CD4-positive, alpha-beta T cell treated with Interleukin-6 for 4 hours (primary cell): Measurements from ENCODE around the gene RND1.
"Not testable (repeated sequence)": the region's sequence is repeated elsewhere in the genome, so short reads cannot be mapped to it uniquely, and the experiment has no call there.

Source experiments
- DNase-seq: peaks from one replicate; pipeline ENCODE4 v3.0.0-alpha.2; 2020; ENCODE audit warnings: mixed read lengths

The RND1 gene

GRCh38 chr12:48865281-48866051 lies at the start of gene RND1:
Gene RND1 (minus strand): TSS chr12:48865870. CDS start chr12:48865767, 103 bp downstream.
- peak; percentile 89 for DNase-seq

- DNase-seq: no peak
Measured at GRCh38 chr12:48910196-48910595, 44.5 kb upstream of the RND1 start.

GRCh38 chr12:48909698-48910097 lies 44.0 kb upstream of the RND1 start:
- not testable (repeated sequence) for DNase-seq

- no peak for DNase-seq
Measured at GRCh38 chr12:48907245-48907644, 41.6 kb upstream of the RND1 start.

GRCh38 chr12:48903982-48904411 lies 38.3 kb upstream of the RND1 start:
- peak; percentile 87 for DNase-seq

- DNase-seq: no peak
Measured at GRCh38 chr12:48903363-48903981, 37.8 kb upstream of the RND1 start.

GRCh38 chr12:48901278-48901677 lies 35.6 kb upstream of the RND1 start:
- DNase-seq: no peak

GRCh38 chr12:48899651-48900050 lies 34.0 kb upstream of the RND1 start:
- no peak for DNase-seq

GRCh38 chr12:48894271-48894670 lies 28.6 kb upstream of the RND1 start:
- no peak for DNase-seq

GRCh38 chr12:48890657-48891418 lies 25.2 kb upstream of the RND1 start:
- DNase-seq: peak; percentile 80

GRCh38 chr12:48889679-48890078 lies 24.0 kb upstream of the RND1 start:
- DNase-seq: no peak

GRCh38 chr12:48883305-48884161 lies 17.9 kb upstream of the RND1 start:
- no peak for DNase-seq

- DNase-seq: no peak
Measured at GRCh38 chr12:48882972-48883304, 17.3 kb upstream of the RND1 start.

- no peak for DNase-seq
Measured at GRCh38 chr12:48882315-48882687, 16.6 kb upstream of the RND1 start.

GRCh38 chr12:48881686-48882314 lies 16.1 kb upstream of the RND1 start:
- DNase-seq: no peak

GRCh38 chr12:48880647-48881046 lies 15.0 kb upstream of the RND1 start:
- DNase-seq: no peak

GRCh38 chr12:48878548-48878947 lies 12.9 kb upstream of the RND1 start:
- no peak for DNase-seq

GRCh38 chr12:48875944-48876515 lies 10.4 kb upstream of the RND1 start:
- DNase-seq: no peak

GRCh38 chr12:48873534-48873933 lies 7.9 kb upstream of the RND1 start:
- DNase-seq: not testable (repeated sequence)

- no peak for DNase-seq
Measured at GRCh38 chr12:48873096-48873495, 7.4 kb upstream of the RND1 start.

- DNase-seq: no peak
Measured at GRCh38 chr12:48869191-48869590, 3.5 kb upstream of the RND1 start.

GRCh38 chr12:48868451-48868850 lies 2.8 kb upstream of the RND1 start:
- DNase-seq: no peak
